ENCODE data around the gene KCNG4. TPM values are rescaled to one million over a fixed set of nuclear protein-coding genes. Genes with fewer than 3 reads are reported as not detected.

The KCNG4 gene
- total RNA-seq, 3 donors from 2014 or later (not counting 1 experiment from before 2014, with no cell fraction given) = not detected

DNA sequence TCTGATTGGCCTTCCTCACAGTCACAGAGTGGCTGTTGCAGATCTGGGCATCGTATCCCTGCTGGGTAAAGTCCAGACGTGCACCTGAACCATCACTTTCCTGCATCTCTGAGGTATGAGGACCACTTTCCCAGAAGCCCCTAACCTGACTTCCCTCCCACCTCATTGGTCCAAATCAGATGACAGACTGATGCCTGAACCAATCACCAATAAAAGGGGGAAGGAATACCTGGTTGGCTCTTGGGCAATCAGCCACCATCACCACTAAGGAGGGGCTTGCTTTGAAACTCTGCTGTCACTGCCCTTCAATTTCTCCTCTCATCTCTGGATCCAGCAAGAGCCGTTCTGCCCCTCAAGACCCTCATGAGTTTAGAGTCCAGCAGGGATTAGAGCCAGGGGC is 41.3 kb upstream of the KCNG4 start:
- Histone ChIP-seq H3K27me3 (ENCODE audit: control insufficient read depth, insufficient read depth, low read length) (no peaks in the 10 kb centered on the region), H3K4me3 (ENCODE audit: low read length) (no peak overlapping the region), H3K9me3 (ENCODE audit: control insufficient read depth, insufficient read depth, low read length) (no peaks in the 10 kb centered on the region), H3K4me1 (ENCODE audit: control insufficient read depth, insufficient read depth, low read length) (no peaks in the 10 kb centered on the region), H3K27ac (ENCODE audit: low read length) (no peak overlapping the region), H3K36me3 (ENCODE audit: control insufficient read depth, insufficient read depth, low read length) (no peaks in the 10 kb centered on the region)
- no peaks in the 10 kb centered on the region for H3K9me3 Mint-ChIP-seq
- H3K4me3 Mint-ChIP-seq = no peak overlapping the region
- H3K27ac Mint-ChIP-seq = no peak overlapping the region
- DNase-seq = peak in 1 of 2 donors; percentile 28
- intact Hi-C loops (cut with micrococcal nuclease) = no loop called here
- ATAC-seq = no peak
- H3K27me3 Mint-ChIP-seq (ENCODE audit: low read depth in 2 of 2) = peaks cover 7 to 9% of the 10 kb centered on the region in 2 donors
- TF ChIP-seq, protein P1, sequence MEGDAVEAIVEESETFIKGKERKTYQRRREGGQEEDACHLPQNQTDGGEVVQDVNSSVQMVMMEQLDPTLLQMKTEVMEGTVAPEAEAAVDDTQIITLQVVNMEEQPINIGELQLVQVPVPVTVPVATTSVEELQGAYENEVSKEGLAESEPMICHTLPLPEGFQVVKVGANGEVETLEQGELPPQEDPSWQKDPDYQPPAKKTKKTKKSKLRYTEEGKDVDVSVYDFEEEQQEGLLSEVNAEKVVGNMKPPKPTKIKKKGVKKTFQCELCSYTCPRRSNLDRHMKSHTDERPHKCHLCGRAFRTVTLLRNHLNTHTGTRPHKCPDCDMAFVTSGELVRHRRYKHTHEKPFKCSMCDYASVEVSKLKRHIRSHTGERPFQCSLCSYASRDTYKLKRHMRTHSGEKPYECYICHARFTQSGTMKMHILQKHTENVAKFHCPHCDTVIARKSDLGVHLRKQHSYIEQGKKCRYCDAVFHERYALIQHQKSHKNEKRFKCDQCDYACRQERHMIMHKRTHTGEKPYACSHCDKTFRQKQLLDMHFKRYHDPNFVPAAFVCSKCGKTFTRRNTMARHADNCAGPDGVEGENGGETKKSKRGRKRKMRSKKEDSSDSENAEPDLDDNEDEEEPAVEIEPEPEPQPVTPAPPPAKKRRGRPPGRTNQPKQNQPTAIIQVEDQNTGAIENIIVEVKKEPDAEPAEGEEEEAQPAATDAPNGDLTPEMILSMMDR (IDR thresholded peaks at IDR 0.05) = no peak
- WGBS (ENCODE audit: insufficient coverage) = 90% methylated on average over 3 of the region's 3 CpGs
- no peaks in the 10 kb centered on the region for H3K36me3 Mint-ChIP-seq
- no peaks in the 10 kb centered on the region for H3K4me1 Mint-ChIP-seq

DNA sequence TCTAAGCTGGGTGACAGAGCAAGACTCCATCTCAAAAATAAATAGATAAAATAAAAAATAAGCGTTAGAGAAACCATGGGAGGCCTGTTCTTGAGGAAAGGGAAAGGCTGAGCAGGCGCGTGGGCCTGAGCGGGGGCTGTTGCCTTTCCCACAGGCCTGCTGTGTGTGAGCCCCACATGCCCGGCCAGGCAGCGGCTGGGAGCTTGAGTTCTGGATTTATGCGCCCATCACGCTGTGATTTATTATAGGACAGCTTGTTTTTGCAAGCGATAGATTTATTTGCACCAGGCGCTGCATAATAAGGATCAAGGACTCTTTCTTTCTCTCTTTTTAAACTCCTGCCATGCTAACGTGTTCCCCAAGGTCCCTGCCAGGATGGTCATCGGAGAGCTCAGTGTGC is 40.1 kb upstream of the KCNG4 start:
- H3K4me3 Mint-ChIP-seq = no peak overlapping the region
- intact Hi-C loops (cut with micrococcal nuclease) = loop anchor here (10.0 kb wide), 1 partner anchor 455 kb away; no protein-coding TSS in a partner anchor

DNA sequence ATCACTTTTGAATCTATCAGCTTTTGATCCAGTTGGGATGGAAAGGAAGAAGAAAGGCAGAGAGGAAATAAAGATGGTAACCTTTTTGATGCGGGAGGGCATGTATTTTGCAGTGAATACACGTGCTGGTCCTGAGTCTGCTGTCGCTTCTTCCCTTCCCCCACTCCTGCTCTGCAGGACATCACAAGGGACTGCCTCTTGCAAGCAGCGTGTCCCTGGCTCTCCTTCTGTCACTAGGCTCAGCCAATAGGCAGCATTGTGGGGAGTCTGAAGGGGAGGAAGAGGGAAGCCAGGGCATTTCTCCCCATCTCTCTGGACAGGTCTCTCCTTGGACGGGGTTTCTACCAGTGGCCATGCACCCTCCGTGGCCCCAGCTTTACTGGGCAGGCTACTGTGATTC is 39.2 kb upstream of the KCNG4 start:
- H3K4me1 Mint-ChIP-seq = no peaks in the 10 kb centered on the region
- no peaks in the 10 kb centered on the region for H3K36me3 ChIP-seq (ENCODE audit: control insufficient read depth, insufficient read depth, low read length)
- no peak overlapping the region for H3K27ac Mint-ChIP-seq
- ATAC-seq (no peak), DNase-seq (no peak)
- TF ChIP-seq, protein P1 (IDR thresholded peaks at IDR 0.05) = no peak
- WGBS (ENCODE audit: insufficient coverage) = 76% methylated on average over 6 of the region's 6 CpGs
- H3K9me3 Mint-ChIP-seq = no peaks in the 10 kb centered on the region
- H3K9me3 ChIP-seq (ENCODE audit: control insufficient read depth, insufficient read depth, low read length) = no peaks in the 10 kb centered on the region
- H3K27ac ChIP-seq (ENCODE audit: low read length) = no peak overlapping the region
- no peaks in the 10 kb centered on the region for H3K36me3 Mint-ChIP-seq
- H3K27me3 ChIP-seq (ENCODE audit: control insufficient read depth, insufficient read depth, low read length) = no peaks in the 10 kb centered on the region
- intact Hi-C loops (cut with micrococcal nuclease) = loop anchor here (10.0 kb wide), 1 partner anchor 456 kb away; no protein-coding TSS in a partner anchor
- no peaks in the 10 kb centered on the region for H3K4me1 ChIP-seq (ENCODE audit: control insufficient read depth, insufficient read depth, low read length)
- H3K27me3 Mint-ChIP-seq (ENCODE audit: low read depth in 2 of 2) = peaks cover 7 to 11% of the 10 kb centered on the region in 2 donors
- no peak overlapping the region for H3K4me3 Mint-ChIP-seq
- H3K4me3 ChIP-seq (ENCODE audit: low read length) = no peak overlapping the region

More for the DNA sequence above, 40.1 kb upstream of the KCNG4 start:
- no peaks in the 10 kb centered on the region for H3K36me3 Mint-ChIP-seq
- no peaks in the 10 kb centered on the region for H3K36me3 ChIP-seq (ENCODE audit: control insufficient read depth, insufficient read depth, low read length)
- H3K27me3 Mint-ChIP-seq (ENCODE audit: low read depth in 2 of 2) = peaks cover 7 to 11% of the 10 kb centered on the region in 2 donors
- no peaks in the 10 kb centered on the region for H3K9me3 Mint-ChIP-seq
- DNase-seq (no peak), ATAC-seq (no peak)
- H3K9me3 ChIP-seq (ENCODE audit: control insufficient read depth, insufficient read depth, low read length) = no peaks in the 10 kb centered on the region
- TF ChIP-seq, protein P1 (IDR thresholded peaks at IDR 0.05) = no peak
- WGBS (ENCODE audit: insufficient coverage) = 86% methylated on average over 12 of the region's 12 CpGs
- H3K27ac Mint-ChIP-seq = no peak overlapping the region
- no peak overlapping the region for H3K27ac ChIP-seq (ENCODE audit: low read length)
- no peaks in the 10 kb centered on the region for H3K4me1 ChIP-seq (ENCODE audit: control insufficient read depth, insufficient read depth, low read length)
- no peaks in the 10 kb centered on the region for H3K27me3 ChIP-seq (ENCODE audit: control insufficient read depth, insufficient read depth, low read length)
- no peaks in the 10 kb centered on the region for H3K4me1 Mint-ChIP-seq
- no peak overlapping the region for H3K4me3 ChIP-seq (ENCODE audit: low read length)

DNA sequence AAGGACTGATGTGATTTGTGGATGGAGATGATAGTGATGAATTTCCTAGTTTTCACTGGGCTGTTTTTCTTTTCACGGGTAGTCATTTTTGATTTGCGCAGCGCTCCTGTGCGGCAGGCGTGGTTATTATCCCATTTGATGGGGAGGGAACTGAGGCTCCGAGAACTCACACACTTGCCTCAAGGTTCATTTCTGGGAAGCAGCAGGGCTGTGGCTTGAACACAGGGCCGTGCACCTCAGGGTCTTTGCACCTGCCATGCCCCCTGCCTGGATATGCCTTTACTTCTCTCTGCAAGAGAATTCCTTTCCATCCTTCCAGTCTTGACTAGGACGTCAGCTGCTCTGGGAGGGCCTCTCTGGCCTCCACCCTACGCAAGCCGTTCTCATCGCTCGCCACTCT is 38.5 kb upstream of the KCNG4 start:
- H3K36me3 Mint-ChIP-seq = no peaks in the 10 kb centered on the region

More for the DNA sequence above, 38.5 kb upstream of the KCNG4 start:
- H3K4me3 Mint-ChIP-seq = no peak overlapping the region
- no peaks in the 10 kb centered on the region for H3K36me3 ChIP-seq (ENCODE audit: control insufficient read depth, insufficient read depth, low read length)
- no peaks in the 10 kb centered on the region for H3K9me3 Mint-ChIP-seq
- no peaks in the 10 kb centered on the region for H3K9me3 ChIP-seq (ENCODE audit: control insufficient read depth, insufficient read depth, low read length)
- intact Hi-C loops (cut with micrococcal nuclease) = loop anchor here (10.0 kb wide), 1 partner anchor 456 kb away; no protein-coding TSS in a partner anchor
- no peak overlapping the region for H3K27ac ChIP-seq (ENCODE audit: low read length)
- WGBS (ENCODE audit: insufficient coverage) = 86% methylated on average over 12 of the region's 12 CpGs
- H3K27me3 Mint-ChIP-seq (ENCODE audit: low read depth in 2 of 2) = peaks cover 7 to 10% of the 10 kb centered on the region in 2 donors
- no peak overlapping the region for H3K27ac Mint-ChIP-seq
- TF ChIP-seq, protein P1 (IDR thresholded peaks at IDR 0.05) = no peak
- no peak overlapping the region for H3K4me3 ChIP-seq (ENCODE audit: low read length)
- ATAC-seq (no peak), DNase-seq (no peak)
- no peaks in the 10 kb centered on the region for H3K4me1 ChIP-seq (ENCODE audit: control insufficient read depth, insufficient read depth, low read length)
- H3K4me1 Mint-ChIP-seq = no peaks in the 10 kb centered on the region
- no peaks in the 10 kb centered on the region for H3K27me3 ChIP-seq (ENCODE audit: control insufficient read depth, insufficient read depth, low read length)

Data from natural killer cell (primary cell).